Upper lobe of left lung (tissue), 4 donors: ENCODE measurements around the gene TMEM231.

Experiments
- POLR2AphosphoS5 ChIP-seq, 2 donors: sonication (generic); formaldehyde crosslinking; IDR thresholded peaks; one replicate each; pipeline ENCODE4 v1.5.1; 2017; ENCODE audit warnings: antibody characterized with exemption in 2 of 2
- TF ChIP-seq, protein P1 (sequence below), 6 experiments: fragments of 450-650 bp in 4 of 6; fragments of 200-600 bp in 2 of 6; sonication (generic) in 2 of 6; IDR thresholded peaks; one replicate each; pipeline ENCODE4 v1.5.1; 2016 to 2019; ENCODE audit warnings: antibody characterized with exemption in 6 of 6

DNA sequence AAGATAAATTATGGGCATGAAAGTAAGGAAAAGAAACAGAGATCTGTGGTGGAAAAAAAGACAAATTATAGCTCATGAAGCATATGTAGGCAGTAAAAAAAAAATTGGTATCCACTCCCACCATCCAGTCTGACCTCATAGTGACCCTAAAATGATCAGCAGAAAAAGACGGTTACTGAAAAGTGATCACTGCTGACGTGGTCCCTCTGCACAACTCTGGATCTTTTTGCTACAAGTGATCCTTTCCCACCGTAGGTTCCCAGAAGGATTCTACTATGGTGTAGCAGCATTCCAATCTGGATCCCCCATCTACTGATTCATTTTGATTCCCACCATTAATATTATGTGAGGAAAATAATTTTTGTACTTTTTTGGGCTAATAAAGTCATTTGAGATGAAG lies 49.9 kb downstream of the TMEM231 start:
- TF ChIP-seq, protein P1, sequence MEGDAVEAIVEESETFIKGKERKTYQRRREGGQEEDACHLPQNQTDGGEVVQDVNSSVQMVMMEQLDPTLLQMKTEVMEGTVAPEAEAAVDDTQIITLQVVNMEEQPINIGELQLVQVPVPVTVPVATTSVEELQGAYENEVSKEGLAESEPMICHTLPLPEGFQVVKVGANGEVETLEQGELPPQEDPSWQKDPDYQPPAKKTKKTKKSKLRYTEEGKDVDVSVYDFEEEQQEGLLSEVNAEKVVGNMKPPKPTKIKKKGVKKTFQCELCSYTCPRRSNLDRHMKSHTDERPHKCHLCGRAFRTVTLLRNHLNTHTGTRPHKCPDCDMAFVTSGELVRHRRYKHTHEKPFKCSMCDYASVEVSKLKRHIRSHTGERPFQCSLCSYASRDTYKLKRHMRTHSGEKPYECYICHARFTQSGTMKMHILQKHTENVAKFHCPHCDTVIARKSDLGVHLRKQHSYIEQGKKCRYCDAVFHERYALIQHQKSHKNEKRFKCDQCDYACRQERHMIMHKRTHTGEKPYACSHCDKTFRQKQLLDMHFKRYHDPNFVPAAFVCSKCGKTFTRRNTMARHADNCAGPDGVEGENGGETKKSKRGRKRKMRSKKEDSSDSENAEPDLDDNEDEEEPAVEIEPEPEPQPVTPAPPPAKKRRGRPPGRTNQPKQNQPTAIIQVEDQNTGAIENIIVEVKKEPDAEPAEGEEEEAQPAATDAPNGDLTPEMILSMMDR (IDR thresholded peaks at IDR 0.05) = no peak
- TF ChIP-seq POLR2AphosphoS5 (IDR thresholded peaks at IDR 0.05) = no peak
